ENCODE data around the gene PITRM1.

- TF ChIP-seq CTCF (IDR thresholded peaks at IDR 0.05) (no peak), POLR2A (IDR thresholded peaks at IDR 0.05) (no peak), POLR2AphosphoS5 (IDR thresholded peaks at IDR 0.05) (no peak)
These were observed 26.3 kb upstream of the PITRM1 start for GRCh38 chr10:3198900-3199299.

Data from upper lobe of left lung (tissue), 4 donors.